Measurements from ENCODE around the gene SUCNR1. TPM values are rescaled to one million over a fixed set of nuclear protein-coding genes. Genes with fewer than 3 reads are reported as not detected.

The SUCNR1 gene
- polyA plus RNA-seq, 1 experiment, result not detected

GRCh38 chr3:151852074-151852811 lies 21.2 kb upstream of the SUCNR1 start:
- H3K4me3 ChIP-seq (ENCODE audit: low read depth, low read length), result no peak overlapping the region
- DNase-seq (ENCODE audit: low read depth, low spot score), result no peak
- H3K27me3 ChIP-seq (ENCODE audit: control insufficient read depth, insufficient read depth, low read length), result no peaks in the 10 kb centered on the region
- TF ChIP-seq CTCF (IDR thresholded peaks at IDR 0.05; ENCODE audit: low read depth, low read length), result no peak
- no peaks in the 10 kb centered on the region; the same call in none of the 2 replicates for H3K9me3 ChIP-seq (ENCODE audit: control insufficient read depth, insufficient read depth, low read length)
- H3K27ac ChIP-seq (ENCODE audit: low read depth, low read length), result no peak overlapping the region
- POLR2A ChIA-PET, result no interaction called here
- CTCF ChIA-PET, result no interaction called here

- no peak for TF ChIP-seq CTCF (IDR thresholded peaks at IDR 0.05; ENCODE audit: low read depth, low read length)
- ChIA-PET POLR2A (no interaction called here), CTCF (no interaction called here)
- Histone ChIP-seq H3K27ac (ENCODE audit: low read depth, low read length) (no peak overlapping the region), H3K27me3 (ENCODE audit: control insufficient read depth, insufficient read depth, low read length) (no peaks in the 10 kb centered on the region), H3K9me3 (ENCODE audit: control insufficient read depth, insufficient read depth, low read length) (no peaks in the 10 kb centered on the region; the same call in none of the 2 replicates), H3K4me3 (ENCODE audit: low read depth, low read length) (no peak overlapping the region)
- no peak for DNase-seq (ENCODE audit: low read depth, low spot score)
Measured at GRCh38 chr3:151856118-151856517, 17.3 kb upstream of the SUCNR1 start.

GRCh38 chr3:151856641-151857040 lies 16.8 kb upstream of the SUCNR1 start:
- POLR2A ChIA-PET, result no interaction called here
- CTCF ChIA-PET, result no interaction called here
- no peaks in the 10 kb centered on the region; the same call in none of the 2 replicates for H3K9me3 ChIP-seq (ENCODE audit: control insufficient read depth, insufficient read depth, low read length)
- no peak overlapping the region for H3K4me3 ChIP-seq (ENCODE audit: low read depth, low read length)
- no peak for TF ChIP-seq CTCF (IDR thresholded peaks at IDR 0.05; ENCODE audit: low read depth, low read length)
- H3K27ac ChIP-seq (ENCODE audit: low read depth, low read length), result no peak overlapping the region
- H3K27me3 ChIP-seq (ENCODE audit: control insufficient read depth, insufficient read depth, low read length), result no peaks in the 10 kb centered on the region
- no peak for DNase-seq (ENCODE audit: low read depth, low spot score)

- no peak overlapping the region for H3K4me3 ChIP-seq (ENCODE audit: low read depth, low read length)
- H3K27ac ChIP-seq (ENCODE audit: low read depth, low read length), result no peak overlapping the region
- no peaks in the 10 kb centered on the region for H3K9me3 ChIP-seq (ENCODE audit: control insufficient read depth, insufficient read depth, low read length)
- no peaks in the 10 kb centered on the region for H3K27me3 ChIP-seq (ENCODE audit: control insufficient read depth, insufficient read depth, low read length)
- ChIA-PET CTCF (no interaction called here), POLR2A (no interaction called here)
- no peak for DNase-seq (ENCODE audit: low read depth, low spot score)
- no peak for TF ChIP-seq CTCF (IDR thresholded peaks at IDR 0.05; ENCODE audit: low read depth, low read length)
Measured at GRCh38 chr3:151859233-151859673, 14.2 kb upstream of the SUCNR1 start.

- ChIA-PET POLR2A (no interaction called here), CTCF (no interaction called here)
- DNase-seq (ENCODE audit: low read depth, low spot score), result no peak
- Histone ChIP-seq H3K27me3 (ENCODE audit: control insufficient read depth, insufficient read depth, low read length) (no peaks in the 10 kb centered on the region), H3K9me3 (ENCODE audit: control insufficient read depth, insufficient read depth, low read length) (no peaks in the 10 kb centered on the region), H3K4me3 (ENCODE audit: low read depth, low read length) (no peak overlapping the region), H3K27ac (ENCODE audit: low read depth, low read length) (no peak overlapping the region)
- TF ChIP-seq CTCF (IDR thresholded peaks at IDR 0.05; ENCODE audit: low read depth, low read length), result no peak
Measured at GRCh38 chr3:151859905-151860304, 13.5 kb upstream of the SUCNR1 start.
